Hippocampal formation (tissue), 2 donors: ENCODE results near the gene MYH11.
A peak's percentile ranks its signal among the peaks of the same experiment; 100 is the strongest.
"Not testable (repeated sequence)": the region's sequence is repeated elsewhere in the genome, so short reads cannot be mapped to it uniquely, and the experiment has no call there.

ENCODE experiments used
- DNase-seq, 2 donors: peaks; one replicate each; lab custom pipeline; 2025; lab: John Stamatoyannopoulos, UW

Gene MYH11

GRCh38 chr16:15876503-15876902 is 19.7 kb upstream of the MYH11 start:
- DNase-seq: no peak

GRCh38 chr16:15874745-15875314 is 18.0 kb upstream of the MYH11 start:
- DNase-seq: peak; percentile 35 to 62

- DNase-seq: no peak
Measured at GRCh38 chr16:15873737-15874136, 16.9 kb upstream of the MYH11 start.

GRCh38 chr16:15873301-15873700 is 16.5 kb upstream of the MYH11 start:
- no peak for DNase-seq

- DNase-seq: no peak
Measured at GRCh38 chr16:15870011-15870410, 13.2 kb upstream of the MYH11 start.

GRCh38 chr16:15866451-15866850 is 9.6 kb upstream of the MYH11 start:
- no peak for DNase-seq

GRCh38 chr16:15865742-15866141 is 8.9 kb upstream of the MYH11 start:
- no peak for DNase-seq

- no peak for DNase-seq
Measured at GRCh38 chr16:15864939-15865338, 8.1 kb upstream of the MYH11 start.

GRCh38 chr16:15861996-15862395 is 5.2 kb upstream of the MYH11 start:
- no peak for DNase-seq

GRCh38 chr16:15858921-15859668 is 2.3 kb upstream of the MYH11 start:
- DNase-seq: no peak

- no peak for DNase-seq
Measured at GRCh38 chr16:15857724-15858560, 1.1 kb upstream of the MYH11 start.

- DNase-seq: no peak
Measured at GRCh38 chr16:15856182-15856581, 646 bp downstream of the MYH11 start.

- DNase-seq: no peak
Measured at GRCh38 chr16:15855704-15856003, 1.2 kb downstream of the MYH11 start.

- DNase-seq: no peak
Measured at GRCh38 chr16:15854906-15855703, 1.7 kb downstream of the MYH11 start.

- DNase-seq: no peak
Measured at GRCh38 chr16:15854061-15854460, 2.8 kb downstream of the MYH11 start.

GRCh38 chr16:15853021-15853420 is 3.8 kb downstream of the MYH11 start:
- no peak for DNase-seq

- not testable (repeated sequence) for DNase-seq
Measured at GRCh38 chr16:15850555-15850954, 6.3 kb downstream of the MYH11 start.

- no peak for DNase-seq
Measured at GRCh38 chr16:15849209-15849981, 7.4 kb downstream of the MYH11 start.

- DNase-seq: no peak
Measured at GRCh38 chr16:15847611-15848175, 9.1 kb downstream of the MYH11 start.

GRCh38 chr16:15846510-15846909 is 10.3 kb downstream of the MYH11 start:
- no peak for DNase-seq

- DNase-seq: no peak
Measured at GRCh38 chr16:15843635-15844279, 13.1 kb downstream of the MYH11 start.
